ENCODE measurements around the gene FLVCR1.

- TF ChIP-seq, protein P1, sequence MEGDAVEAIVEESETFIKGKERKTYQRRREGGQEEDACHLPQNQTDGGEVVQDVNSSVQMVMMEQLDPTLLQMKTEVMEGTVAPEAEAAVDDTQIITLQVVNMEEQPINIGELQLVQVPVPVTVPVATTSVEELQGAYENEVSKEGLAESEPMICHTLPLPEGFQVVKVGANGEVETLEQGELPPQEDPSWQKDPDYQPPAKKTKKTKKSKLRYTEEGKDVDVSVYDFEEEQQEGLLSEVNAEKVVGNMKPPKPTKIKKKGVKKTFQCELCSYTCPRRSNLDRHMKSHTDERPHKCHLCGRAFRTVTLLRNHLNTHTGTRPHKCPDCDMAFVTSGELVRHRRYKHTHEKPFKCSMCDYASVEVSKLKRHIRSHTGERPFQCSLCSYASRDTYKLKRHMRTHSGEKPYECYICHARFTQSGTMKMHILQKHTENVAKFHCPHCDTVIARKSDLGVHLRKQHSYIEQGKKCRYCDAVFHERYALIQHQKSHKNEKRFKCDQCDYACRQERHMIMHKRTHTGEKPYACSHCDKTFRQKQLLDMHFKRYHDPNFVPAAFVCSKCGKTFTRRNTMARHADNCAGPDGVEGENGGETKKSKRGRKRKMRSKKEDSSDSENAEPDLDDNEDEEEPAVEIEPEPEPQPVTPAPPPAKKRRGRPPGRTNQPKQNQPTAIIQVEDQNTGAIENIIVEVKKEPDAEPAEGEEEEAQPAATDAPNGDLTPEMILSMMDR (IDR thresholded peaks at IDR 0.05), result no peak
- no peak for TF ChIP-seq POLR2A (IDR thresholded peaks at IDR 0.05)
Observed at GRCh38 chr1:212909652-212910063, 51.6 kb downstream of the FLVCR1 start.

Data from uterus (tissue), 2 donors.